ENCODE data around the gene SNX27.
"Not testable (repeated sequence)": the region's sequence is repeated elsewhere in the genome, so short reads cannot be mapped to it uniquely, and the experiment has no call there.

The SNX27 gene

GRCh38 chr1:151723726-151724370 lies 112.0 kb downstream of the SNX27 start:
- no peak for DNase-seq

GRCh38 chr1:151728151-151729054 lies 116.6 kb downstream of the SNX27 start:
- DNase-seq, result no peak

GRCh38 chr1:151729157-151729965 lies 117.5 kb downstream of the SNX27 start:
- no peak for DNase-seq

GRCh38 chr1:151729966-151730291 lies 118.1 kb downstream of the SNX27 start:
- DNase-seq, result no peak

- DNase-seq, result no peak
Observed at GRCh38 chr1:151733126-151733525, 121.3 kb downstream of the SNX27 start.

GRCh38 chr1:151733995-151734394 lies 122.1 kb downstream of the SNX27 start:
- not testable (repeated sequence) for DNase-seq

- DNase-seq, result no peak
Observed at GRCh38 chr1:151737026-151737425, 125.2 kb downstream of the SNX27 start.

- DNase-seq, result no peak
Observed at GRCh38 chr1:151737479-151737878, 125.6 kb downstream of the SNX27 start.

- DNase-seq, result no peak
Observed at GRCh38 chr1:151739590-151740355, 127.9 kb downstream of the SNX27 start.

GRCh38 chr1:151741516-151741915 lies 129.7 kb downstream of the SNX27 start:
- no peak for DNase-seq

Data from NCI-H2029 treated with DMSO at 0.1 percent for 48 hours (cell line).